ENCODE data around the gene INF2. TPM values are rescaled to one million over a fixed set of nuclear protein-coding genes. Genes with fewer than 3 reads are reported as not detected.
A peak's percentile ranks its signal among the peaks of the same experiment; 100 is the strongest.

INF2 gene
- total RNA-seq, 4 donors from 2014 or later = 44.6 to 102 (median 64.7) TPM

DNA sequence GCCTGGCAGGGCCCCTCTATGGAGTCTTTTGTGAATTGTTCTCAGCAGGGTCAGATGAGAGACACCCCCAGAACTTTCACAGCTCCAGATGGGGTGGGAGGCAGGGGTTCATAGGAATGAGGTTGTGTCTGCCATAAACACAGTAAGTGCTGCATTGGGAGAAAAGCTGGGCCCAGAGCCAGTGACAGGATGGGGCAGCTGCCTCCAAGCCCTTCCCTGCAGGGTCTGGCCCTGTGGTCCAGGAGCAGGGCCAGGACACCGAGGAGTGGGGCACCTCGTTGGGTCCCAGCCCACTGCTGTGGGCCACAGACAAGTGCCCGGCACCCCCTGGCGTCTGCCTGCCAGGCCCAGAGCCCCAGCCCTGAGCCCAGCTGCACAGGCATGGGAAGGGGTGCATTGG is 13.3 kb downstream of the INF2 start:
- TF ChIP-seq POLR2A (IDR thresholded peaks at IDR 0.05) (no peak), CTCF (IDR thresholded peaks at IDR 0.05) (no peak), EP300 (IDR thresholded peaks at IDR 0.05) (no peak), POLR2AphosphoS5 (IDR thresholded peaks at IDR 0.05) (no peak)
- Histone ChIP-seq H3K4me1 (peaks cover 0 to 71% (median 30%) of the 10 kb centered on the region in 3 donors), H3K27ac (peak overlapping the region in 2 of 4 donors; percentile 16 to 19), H3K36me3 (peaks cover 0 to 64% of the 10 kb centered on the region in 2 donors), H3K27me3 (no peaks in the 10 kb centered on the region), H3K9me3 (no peaks in the 10 kb centered on the region), H3K4me3 (no peak overlapping the region)
- no peak for ATAC-seq
- WGBS, 2 donors (ENCODE audit: low coverage in 1 of 2) = no CpG with 5 or more reads among the region's 4 CpGs

GRCh38 chr14:104703269-104703668 is 13.9 kb downstream of the INF2 start:
- Histone ChIP-seq H3K4me3 (no peak overlapping the region), H3K4me1 (peaks cover 0 to 71% (median 24%) of the 10 kb centered on the region in 3 donors), H3K36me3 (peaks cover 0 to 64% of the 10 kb centered on the region in 2 donors), H3K27ac (no peak overlapping the region), H3K27me3 (no peaks in the 10 kb centered on the region), H3K9me3 (no peaks in the 10 kb centered on the region)
- TF ChIP-seq CTCF (IDR thresholded peaks at IDR 0.05) (no peak), EP300 (IDR thresholded peaks at IDR 0.05) (no peak), POLR2A (IDR thresholded peaks at IDR 0.05) (no peak), POLR2AphosphoS5 (IDR thresholded peaks at IDR 0.05) (no peak)
- ATAC-seq = no peak
- WGBS, 2 donors (ENCODE audit: low coverage in 1 of 2) = no CpG with 5 or more reads among the region's 28 CpGs

GRCh38 chr14:104704252-104704651 is 14.8 kb downstream of the INF2 start:
- peaks cover 0 to 65% of the 10 kb centered on the region in 2 donors for H3K36me3 ChIP-seq
- no peaks in the 10 kb centered on the region for H3K27me3 ChIP-seq
- no peak for ATAC-seq
- H3K4me1 ChIP-seq = peaks cover 0 to 71% (median 16%) of the 10 kb centered on the region in 3 donors
- H3K9me3 ChIP-seq = no peaks in the 10 kb centered on the region
- H3K4me3 ChIP-seq = no peak overlapping the region
- H3K27ac ChIP-seq = no peak overlapping the region
- TF ChIP-seq EP300 (IDR thresholded peaks at IDR 0.05) (no peak), CTCF (IDR thresholded peaks at IDR 0.05) (no peak), POLR2AphosphoS5 (IDR thresholded peaks at IDR 0.05) (no peak), POLR2A (IDR thresholded peaks at IDR 0.05) (no peak)
- 94% methylated on average over 6 to 18 of the region's 22 CpGs for WGBS, 2 donors (ENCODE audit: low coverage in 1 of 2)

DNA sequence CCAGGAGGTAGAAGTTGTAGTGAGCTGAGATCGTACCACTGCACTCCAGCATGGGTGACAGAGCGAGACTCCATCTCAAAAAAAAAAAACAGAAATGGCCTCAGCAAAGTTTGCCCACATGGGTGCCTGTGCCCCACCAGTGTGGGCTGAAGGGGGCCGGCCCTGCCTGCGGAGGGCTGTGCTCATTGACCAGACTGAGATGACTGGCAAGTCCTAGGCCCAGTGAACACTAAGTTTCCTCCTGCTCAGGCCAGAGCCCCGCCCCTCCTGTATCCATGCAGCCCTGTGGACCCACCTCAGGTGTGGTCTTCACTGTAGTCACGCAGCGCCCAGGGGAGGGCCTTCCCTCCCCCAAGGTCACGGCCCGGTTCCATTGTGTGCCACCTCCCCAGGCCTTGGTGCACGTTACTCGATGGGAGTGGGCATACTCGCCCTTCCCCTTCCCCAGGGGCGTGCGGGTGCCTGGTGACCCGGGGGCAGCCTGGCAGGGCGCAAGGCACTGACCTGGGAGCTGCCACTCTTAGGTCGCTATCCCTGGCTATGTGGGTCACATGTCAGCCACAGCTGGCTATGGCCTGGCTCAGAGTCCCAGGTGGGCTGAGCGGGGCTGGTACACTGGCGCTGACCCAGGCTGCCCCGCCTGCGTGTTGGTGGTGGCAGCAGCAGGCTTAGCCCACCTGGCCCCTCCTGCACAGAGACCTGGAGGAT is 16.1 kb downstream of the INF2 start:
- H3K36me3 ChIP-seq = peaks cover 0 to 77% of the 10 kb centered on the region in 2 donors
- TF ChIP-seq POLR2A (IDR thresholded peaks at IDR 0.05) = no peak
- no peak for TF ChIP-seq EP300 (IDR thresholded peaks at IDR 0.05)
- TF ChIP-seq POLR2AphosphoS5 (IDR thresholded peaks at IDR 0.05) = no peak
- TF ChIP-seq CTCF (IDR thresholded peaks at IDR 0.05) = no peak
- H3K27me3 ChIP-seq = no peaks in the 10 kb centered on the region
- WGBS, 2 donors (ENCODE audit: low coverage in 1 of 2) = 100% methylated on average over 1 of the region's 21 CpGs; no CpG with 5 or more reads in 1 of the 2 donors
- no peak overlapping the region for H3K4me3 ChIP-seq
- peaks cover 0 to 66% (median 4%) of the 10 kb centered on the region in 3 donors for H3K4me1 ChIP-seq
- no peaks in the 10 kb centered on the region for H3K9me3 ChIP-seq
- no peak overlapping the region for H3K27ac ChIP-seq
- ATAC-seq = no peak

Data from gastroesophageal sphincter (tissue), 4 donors.